GM23338 (cell line): ENCODE data around the gene PLPP2. TPM values are rescaled to one million over a fixed set of nuclear protein-coding genes. Genes with fewer than 3 reads are reported as not detected.

Experiments
- ATAC-seq: fragments of 200-7000 bp; cut with Tn5 transposase; 3 replicates; pipeline ENCODE4 v1.9.1; 2020
- DNase-seq: peaks from one replicate; pipeline ENCODE4 v3.0.0-alpha.2; 2015; ENCODE audit warnings: low spot score
- H2AFZ ChIP-seq: fragments of 200-600 bp; sonication (generic); 2 replicates; pipeline ENCODE4 v1.8.0; 2016; ENCODE audit warnings: antibody characterized with exemption, mild to moderate bottlenecking, moderate library complexity
- H3F3A ChIP-seq: fragments of 200-600 bp; sonication (generic); replicated peaks from 2 replicates; pipeline ENCODE4 v1.8.0; 2017; ENCODE audit warnings: antibody characterized with exemption, mixed run types, low read depth
- H3K27ac ChIP-seq: fragments of 200-600 bp; sonication (generic); 2 replicates; pipeline ENCODE4 v1.6.1; 2016; ENCODE audit warnings: low read depth
- H3K27me3 ChIP-seq: fragments of 200-600 bp; sonication (generic); 2 replicates; pipeline ENCODE4 v1.8.0; 2016; ENCODE audit warnings: mild to moderate bottlenecking, mixed run types, moderate library complexity; ENCODE audit not compliant: insufficient read depth
- H3K36me3 ChIP-seq: fragments of 200-600 bp; sonication (generic); 2 replicates; pipeline ENCODE4 v1.8.0; 2016; ENCODE audit warnings: mild to moderate bottlenecking; ENCODE audit not compliant: insufficient read depth
- H3K4me1 ChIP-seq: fragments of 200-600 bp; sonication (generic); 2 replicates; pipeline ENCODE4 v1.8.0; 2016; ENCODE audit warnings: mild to moderate bottlenecking, moderate library complexity; ENCODE audit not compliant: insufficient read depth
- H3K4me2 ChIP-seq: fragments of 200-600 bp; sonication (generic); 2 replicates; pipeline ENCODE4 v1.7.1; 2017; ENCODE audit warnings: mixed run types
- H3K4me3 ChIP-seq: fragments of 200-600 bp; sonication (generic); 2 replicates; pipeline ENCODE4 v1.6.1; 2016; ENCODE audit warnings: mixed run types
- H3K79me2 ChIP-seq: fragments of 200-600 bp; sonication (generic); replicated peaks from 2 replicates; pipeline ENCODE4 v1.8.0; 2017; ENCODE audit warnings: mild to moderate bottlenecking; ENCODE audit not compliant: insufficient read depth
- H3K9me2 ChIP-seq: fragments of 200-600 bp; sonication (generic); 2 replicates; pipeline ENCODE4 v1.8.0; 2017; ENCODE audit not compliant: insufficient read depth
- H4K20me1 ChIP-seq: fragments of 200-600 bp; sonication (generic); replicated peaks from 2 replicates; pipeline ENCODE4 v1.8.0; 2017; ENCODE audit warnings: mild to moderate bottlenecking; ENCODE audit not compliant: insufficient read depth
- H3K27ac Mint-ChIP-seq: 2 replicates; pipeline ENCODE4 v1.8.0; 2020; ENCODE audit warnings: inconsistent platforms, mild to moderate bottlenecking, moderate library complexity, mixed read lengths
- H3K27me3 Mint-ChIP-seq: 3 replicates; pipeline ENCODE4 v1.8.0; 2022; ENCODE audit warnings: low read depth, mild to moderate bottlenecking, moderate library complexity, mixed read lengths, inconsistent platforms; ENCODE audit not compliant: insufficient read depth, poor library complexity
- H3K36me3 Mint-ChIP-seq: 3 replicates; pipeline ENCODE4 v1.8.0; 2021; ENCODE audit warnings: low read depth, mild to moderate bottlenecking, inconsistent platforms, moderate library complexity, mixed read lengths
- H3K4me1 Mint-ChIP-seq: 3 replicates; pipeline ENCODE4 v1.8.0; 2020; ENCODE audit warnings: mild to moderate bottlenecking, inconsistent platforms, mixed read lengths
- H3K4me3 Mint-ChIP-seq: 3 replicates; pipeline ENCODE4 v1.8.0; 2021; ENCODE audit warnings: moderate library complexity, mild to moderate bottlenecking, inconsistent platforms, mixed read lengths
- H3K9me3 Mint-ChIP-seq: 3 replicates; pipeline ENCODE4 v1.8.0; 2020; ENCODE audit warnings: moderate library complexity, mild to moderate bottlenecking, inconsistent platforms, mixed read lengths
- CTCF ChIP-seq, 2 experiments: fragments of 200-600 bp in 1 of 2; sonication (generic) in 1 of 2; conservative IDR thresholded peaks; 2 replicates each; pipeline versions ENCODE4 v1.5.1 to v1.6.1; 2016 to 2017; ENCODE audit warnings: antibody characterized with exemption in 2 of 2, low read depth in 2 of 2, mild to moderate bottlenecking in 2 of 2, moderate library complexity in 1 of 2
- EZH2 ChIP-seq: fragments of 200-600 bp; sonication (generic); IDR thresholded peaks from one replicate; pipeline ENCODE4 v1.8.0; 2017; ENCODE audit warnings: antibody characterized with exemption, mild to moderate bottlenecking, low read depth; ENCODE audit not compliant: unreplicated experiment
- EZH2phosphoT487 ChIP-seq: fragments of 200-600 bp; sonication (generic); IDR thresholded peaks from one replicate; pipeline ENCODE4 v1.8.1; 2018; ENCODE audit warnings: antibody characterized with exemption; ENCODE audit not compliant: unreplicated experiment
- JUNB ChIP-seq: IDR thresholded peaks from one replicate; pipeline ENCODE4 v1.6.1; 2016; ENCODE audit warnings: antibody characterized with exemption; ENCODE audit not compliant: unreplicated experiment
- ZNF114 ChIP-seq: fragments of 250-450 bp; sonication (Bioruptor Pico); IDR thresholded peaks from 2 replicates; pipeline ENCODE4 v1.5.0; 2020; ENCODE audit warnings: mild to moderate bottlenecking, moderate library complexity
- polyA plus RNA-seq: library from polyadenylated mRNA; unstranded; fragments of >200 nt; fragmentation: Nextera tagmentation; extraction: Ambion mirVana; gene quantifications from 2 replicates; pipeline ENCODE4 v1.2.1, GENCODE V29; 2016
- total RNA-seq: library from RNA; depleted of rRNA; stranded (reverse); fragments of >200 nt; shearing (Covaris generic); gene quantifications from 2 replicates; pipeline ENCODE4 v1.2.3, GENCODE V29; 2014
- TF ChIP-seq, protein P1 (sequence below): IDR thresholded peaks from one replicate; pipeline ENCODE4 v1.6.1; 2018; ENCODE audit warnings: antibody characterized with exemption; ENCODE audit not compliant: unreplicated experiment

The PLPP2 gene
- total and polyA plus RNA-seq, 2 experiments from 2014 or later: 58.3 to 82.6 TPM

- TF ChIP-seq, protein P1, sequence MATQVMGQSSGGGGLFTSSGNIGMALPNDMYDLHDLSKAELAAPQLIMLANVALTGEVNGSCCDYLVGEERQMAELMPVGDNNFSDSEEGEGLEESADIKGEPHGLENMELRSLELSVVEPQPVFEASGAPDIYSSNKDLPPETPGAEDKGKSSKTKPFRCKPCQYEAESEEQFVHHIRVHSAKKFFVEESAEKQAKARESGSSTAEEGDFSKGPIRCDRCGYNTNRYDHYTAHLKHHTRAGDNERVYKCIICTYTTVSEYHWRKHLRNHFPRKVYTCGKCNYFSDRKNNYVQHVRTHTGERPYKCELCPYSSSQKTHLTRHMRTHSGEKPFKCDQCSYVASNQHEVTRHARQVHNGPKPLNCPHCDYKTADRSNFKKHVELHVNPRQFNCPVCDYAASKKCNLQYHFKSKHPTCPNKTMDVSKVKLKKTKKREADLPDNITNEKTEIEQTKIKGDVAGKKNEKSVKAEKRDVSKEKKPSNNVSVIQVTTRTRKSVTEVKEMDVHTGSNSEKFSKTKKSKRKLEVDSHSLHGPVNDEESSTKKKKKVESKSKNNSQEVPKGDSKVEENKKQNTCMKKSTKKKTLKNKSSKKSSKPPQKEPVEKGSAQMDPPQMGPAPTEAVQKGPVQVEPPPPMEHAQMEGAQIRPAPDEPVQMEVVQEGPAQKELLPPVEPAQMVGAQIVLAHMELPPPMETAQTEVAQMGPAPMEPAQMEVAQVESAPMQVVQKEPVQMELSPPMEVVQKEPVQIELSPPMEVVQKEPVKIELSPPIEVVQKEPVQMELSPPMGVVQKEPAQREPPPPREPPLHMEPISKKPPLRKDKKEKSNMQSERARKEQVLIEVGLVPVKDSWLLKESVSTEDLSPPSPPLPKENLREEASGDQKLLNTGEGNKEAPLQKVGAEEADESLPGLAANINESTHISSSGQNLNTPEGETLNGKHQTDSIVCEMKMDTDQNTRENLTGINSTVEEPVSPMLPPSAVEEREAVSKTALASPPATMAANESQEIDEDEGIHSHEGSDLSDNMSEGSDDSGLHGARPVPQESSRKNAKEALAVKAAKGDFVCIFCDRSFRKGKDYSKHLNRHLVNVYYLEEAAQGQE: no peak
- no peak for TF ChIP-seq JUNB
Measured at GRCh38 chr19:283395-283794, 7.8 kb downstream of the PLPP2 start (continued).

DNA sequence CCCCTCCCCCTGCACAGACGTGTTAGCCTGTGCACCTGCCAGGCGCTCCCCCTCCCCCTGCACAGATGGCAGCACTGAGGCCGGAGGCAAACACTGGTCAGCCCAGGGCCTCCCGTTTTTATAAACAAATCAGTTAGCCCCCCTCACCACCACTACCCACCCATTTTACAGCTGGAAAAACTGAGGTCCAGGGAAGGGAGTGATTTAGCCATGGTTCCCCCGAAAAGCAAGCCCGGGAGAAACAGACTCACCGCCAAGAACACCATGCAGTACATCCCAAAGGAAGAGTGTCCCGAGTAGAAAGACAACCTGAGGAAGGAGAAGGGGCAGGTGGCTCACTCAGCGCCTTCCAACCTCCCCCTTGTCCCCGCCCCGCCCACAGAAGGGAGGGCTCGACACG is 8.7 kb downstream of the PLPP2 start:
- H3K36me3 ChIP-seq: peaks cover 9% of the 10 kb centered on the region
- H3K4me2 ChIP-seq: no peak overlapping the region
- TF ChIP-seq EZH2phosphoT487 (no peak), EZH2 (no peak), ZNF114 (no peak), CTCF (conservative IDR thresholded peaks at IDR 0.05; ENCODE audit: low read depth in 2 of 2) (no peak)
- TF ChIP-seq, protein P1: no peak
- DNase-seq (no peak), ATAC-seq (no peak)
- Mint-ChIP-seq H3K27me3 (peaks cover 12% of the 10 kb centered on the region), H3K36me3 (peaks cover 62% of the 10 kb centered on the region), H3K4me3 (no peak overlapping the region), H3K9me3 (no peaks in the 10 kb centered on the region; the same call in 2 of the 3 replicates), H3K27ac (0 out of 2 replicates have a peak overlapping the region, but pooled peaks have one; percentile 14), H3K4me1 (peaks cover 30% of the 10 kb centered on the region)
- peaks cover 3% of the 10 kb centered on the region; the same call in 1 of the 2 replicates for H4K20me1 ChIP-seq
- no peak overlapping the region for H3K27ac ChIP-seq
- H2AFZ ChIP-seq: no peak overlapping the region
- H3K9me2 ChIP-seq: no peaks in the 10 kb centered on the region
- peaks cover 9% of the 10 kb centered on the region for H3K79me2 ChIP-seq
- H3K4me1 ChIP-seq: no peaks in the 10 kb centered on the region; the same call in 1 of the 2 replicates
- no peaks in the 10 kb centered on the region for H3F3A ChIP-seq
- H3K4me3 ChIP-seq: no peak overlapping the region
- no peaks in the 10 kb centered on the region for H3K27me3 ChIP-seq
